BE2C (cell line): ENCODE results near the gene DBP.

Experiments
- DNase-seq: peaks from one replicate; pipeline ENCODE4 v3.0.0-alpha.2; 2020
- H3K27me3 ChIP-seq: fragments of 250-450 bp; sonication (Bioruptor Pico); 2 replicates; pipeline ENCODE4 v1.5.1; 2020; ENCODE audit warnings: mild to moderate bottlenecking
- H3K36me3 ChIP-seq: fragments of 250-450 bp; sonication (Bioruptor Pico); 2 replicates; pipeline ENCODE4 v1.5.1; 2020; ENCODE audit warnings: mild to moderate bottlenecking
- H3K4me1 ChIP-seq: fragments of 250-450 bp; sonication (Bioruptor Pico); 2 replicates; pipeline ENCODE4 v1.5.1; 2020
- H3K4me3 ChIP-seq: 2 replicates; pipeline ENCODE4 v1.5.1; 2011; ENCODE audit warnings: low read depth, low read length
- H3K9me3 ChIP-seq: fragments of 250-450 bp; sonication (Bioruptor Pico); 2 replicates; pipeline ENCODE4 v1.5.1; 2020
- TF ChIP-seq, protein P1 (sequence below): IDR thresholded peaks from 2 replicates; pipeline ENCODE4 v1.5.1; 2012; ENCODE audit warnings: mild to moderate bottlenecking, low read depth, low read length

The DBP gene

DNA sequence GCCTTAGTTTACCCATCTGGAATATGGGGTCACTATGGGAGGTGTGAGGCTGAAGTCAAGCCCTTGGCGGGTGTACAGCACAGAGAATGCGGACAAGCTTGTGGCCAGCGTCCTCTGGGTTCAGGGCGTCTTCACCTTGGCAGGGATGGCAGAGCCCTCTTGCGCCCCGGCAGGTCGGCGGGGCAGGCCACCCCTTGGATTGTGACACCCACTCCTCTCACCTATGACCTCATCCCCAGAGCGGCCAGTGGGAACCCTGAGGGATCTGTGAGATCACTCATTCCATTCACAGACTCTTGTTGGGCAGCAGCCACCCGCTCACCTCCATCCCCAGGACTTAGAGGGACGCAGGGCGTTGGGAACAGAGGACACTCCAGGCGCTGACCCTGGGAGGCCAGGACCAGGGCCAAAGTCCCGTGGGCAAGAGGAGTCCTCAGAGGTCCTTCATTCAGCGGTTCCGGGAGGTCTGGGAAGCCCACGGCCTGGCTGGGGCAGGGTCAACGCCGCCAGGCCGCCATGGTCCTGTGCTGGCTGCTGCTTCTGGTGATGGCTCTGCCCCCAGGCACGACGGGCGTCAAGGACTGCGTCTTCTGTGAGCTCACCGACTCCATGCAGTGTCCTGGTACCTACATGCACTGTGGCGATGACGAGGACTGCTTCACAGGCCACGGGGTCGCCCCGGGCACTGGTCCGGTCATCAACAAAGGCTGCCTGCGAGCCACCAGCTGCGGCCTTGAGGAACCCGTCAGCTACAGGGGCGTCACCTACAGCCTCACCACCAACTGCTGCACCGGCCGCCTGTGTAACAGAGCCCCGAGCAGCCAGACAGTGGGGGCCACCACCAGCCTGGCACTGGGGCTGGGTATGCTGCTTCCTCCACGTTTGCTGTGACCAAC, 30.5 kb downstream of the DBP start, which contains the start of gene SPACA4:
SPACA4 (plus strand) TSS at position 280 of the 896 bp plus-strand sequence; CDS start at position 517, 237 bp downstream.
- no peaks in the 10 kb centered on the region for H3K27me3 ChIP-seq
- no peaks in the 10 kb centered on the region for H3K36me3 ChIP-seq
- DNase-seq, result no peak
- TF ChIP-seq, protein P1, sequence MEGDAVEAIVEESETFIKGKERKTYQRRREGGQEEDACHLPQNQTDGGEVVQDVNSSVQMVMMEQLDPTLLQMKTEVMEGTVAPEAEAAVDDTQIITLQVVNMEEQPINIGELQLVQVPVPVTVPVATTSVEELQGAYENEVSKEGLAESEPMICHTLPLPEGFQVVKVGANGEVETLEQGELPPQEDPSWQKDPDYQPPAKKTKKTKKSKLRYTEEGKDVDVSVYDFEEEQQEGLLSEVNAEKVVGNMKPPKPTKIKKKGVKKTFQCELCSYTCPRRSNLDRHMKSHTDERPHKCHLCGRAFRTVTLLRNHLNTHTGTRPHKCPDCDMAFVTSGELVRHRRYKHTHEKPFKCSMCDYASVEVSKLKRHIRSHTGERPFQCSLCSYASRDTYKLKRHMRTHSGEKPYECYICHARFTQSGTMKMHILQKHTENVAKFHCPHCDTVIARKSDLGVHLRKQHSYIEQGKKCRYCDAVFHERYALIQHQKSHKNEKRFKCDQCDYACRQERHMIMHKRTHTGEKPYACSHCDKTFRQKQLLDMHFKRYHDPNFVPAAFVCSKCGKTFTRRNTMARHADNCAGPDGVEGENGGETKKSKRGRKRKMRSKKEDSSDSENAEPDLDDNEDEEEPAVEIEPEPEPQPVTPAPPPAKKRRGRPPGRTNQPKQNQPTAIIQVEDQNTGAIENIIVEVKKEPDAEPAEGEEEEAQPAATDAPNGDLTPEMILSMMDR, result no peak
- no peaks in the 10 kb centered on the region for H3K9me3 ChIP-seq
- H3K4me3 ChIP-seq, result no peak within 1 kb of the TSS
- H3K4me1 ChIP-seq, result no peaks in the 10 kb centered on the region; the same call in 1 of the 2 replicates

DNA sequence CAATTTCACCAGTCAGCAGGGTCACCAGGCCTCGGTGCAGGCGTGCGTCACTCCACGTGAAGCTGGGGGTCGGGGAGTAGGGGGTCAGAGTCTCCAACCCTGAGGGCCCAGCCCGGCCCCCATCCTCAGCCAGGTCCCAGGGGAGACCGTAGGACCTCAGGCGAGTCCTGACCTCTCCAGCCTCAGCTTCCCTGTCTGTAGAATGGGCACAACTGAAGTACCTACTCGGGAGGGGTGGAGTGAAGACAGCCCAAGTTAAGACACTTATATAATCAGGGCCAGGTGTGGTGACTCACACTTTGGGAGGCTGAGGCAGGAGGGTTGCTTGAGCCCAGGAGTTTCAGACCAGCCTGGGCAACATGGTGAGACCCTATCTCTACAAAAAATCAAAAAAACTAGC, 33.3 kb downstream of the DBP start:
- peaks cover 4% of the 10 kb centered on the region for H3K27me3 ChIP-seq
- DNase-seq, result no peak
- H3K36me3 ChIP-seq, result no peaks in the 10 kb centered on the region
- no peaks in the 10 kb centered on the region for H3K9me3 ChIP-seq
- H3K4me1 ChIP-seq, result no peaks in the 10 kb centered on the region; the same call in 1 of the 2 replicates
- TF ChIP-seq, protein P1, result no peak
- H3K4me3 ChIP-seq, result no peak overlapping the region

DNA sequence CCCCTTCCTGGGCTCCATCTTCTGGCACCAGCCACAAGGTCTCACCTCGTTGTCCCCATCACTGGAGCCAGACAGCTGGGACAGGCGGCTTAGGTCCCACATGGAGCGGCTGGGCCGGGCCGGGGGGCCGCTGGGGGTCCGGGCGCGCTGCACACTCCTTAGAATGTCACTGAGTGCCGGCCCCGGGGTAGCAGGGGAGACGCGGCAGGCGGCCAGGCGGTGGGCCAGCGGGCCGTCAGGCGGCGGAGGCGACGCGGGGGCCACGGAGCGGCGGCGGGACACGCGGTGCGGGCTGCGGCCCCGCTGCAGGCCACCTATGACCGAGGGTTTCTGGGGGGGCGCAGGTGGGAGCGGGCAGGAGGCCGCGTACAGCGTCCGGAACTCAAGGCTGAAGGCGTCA, 33.7 kb downstream of the DBP start:
- Histone ChIP-seq H3K4me1 (no peaks in the 10 kb centered on the region), H3K27me3 (peaks cover 8% of the 10 kb centered on the region), H3K9me3 (no peaks in the 10 kb centered on the region), H3K36me3 (no peaks in the 10 kb centered on the region), H3K4me3 (no peak overlapping the region)
- TF ChIP-seq, protein P1, result no peak
- DNase-seq, result no peak

DNA sequence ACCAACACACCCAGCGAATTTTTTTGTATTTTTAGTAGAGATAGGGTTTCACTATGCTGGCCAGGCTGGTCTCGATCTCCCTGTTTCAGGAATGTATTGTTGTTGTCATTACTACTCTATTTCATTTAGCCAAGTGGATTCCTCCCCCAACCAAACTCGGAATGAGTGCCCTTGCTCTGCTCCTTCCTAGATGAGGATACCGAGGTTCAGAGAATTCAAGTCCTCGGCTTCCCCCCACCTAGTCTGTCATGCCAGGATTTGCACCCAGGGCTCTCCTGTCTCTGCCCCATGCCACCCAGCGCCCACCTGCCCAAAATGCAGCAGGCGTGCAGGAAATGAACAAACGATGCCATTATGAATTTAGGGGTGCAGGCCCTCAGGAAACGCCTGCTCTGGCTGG, 34.2 kb downstream of the DBP start:
- Histone ChIP-seq H3K27me3 (peaks cover 12% of the 10 kb centered on the region), H3K4me3 (no peak overlapping the region), H3K4me1 (no peaks in the 10 kb centered on the region), H3K9me3 (no peaks in the 10 kb centered on the region), H3K36me3 (no peaks in the 10 kb centered on the region)
- TF ChIP-seq, protein P1, result no peak
- DNase-seq, result no peak

DNA sequence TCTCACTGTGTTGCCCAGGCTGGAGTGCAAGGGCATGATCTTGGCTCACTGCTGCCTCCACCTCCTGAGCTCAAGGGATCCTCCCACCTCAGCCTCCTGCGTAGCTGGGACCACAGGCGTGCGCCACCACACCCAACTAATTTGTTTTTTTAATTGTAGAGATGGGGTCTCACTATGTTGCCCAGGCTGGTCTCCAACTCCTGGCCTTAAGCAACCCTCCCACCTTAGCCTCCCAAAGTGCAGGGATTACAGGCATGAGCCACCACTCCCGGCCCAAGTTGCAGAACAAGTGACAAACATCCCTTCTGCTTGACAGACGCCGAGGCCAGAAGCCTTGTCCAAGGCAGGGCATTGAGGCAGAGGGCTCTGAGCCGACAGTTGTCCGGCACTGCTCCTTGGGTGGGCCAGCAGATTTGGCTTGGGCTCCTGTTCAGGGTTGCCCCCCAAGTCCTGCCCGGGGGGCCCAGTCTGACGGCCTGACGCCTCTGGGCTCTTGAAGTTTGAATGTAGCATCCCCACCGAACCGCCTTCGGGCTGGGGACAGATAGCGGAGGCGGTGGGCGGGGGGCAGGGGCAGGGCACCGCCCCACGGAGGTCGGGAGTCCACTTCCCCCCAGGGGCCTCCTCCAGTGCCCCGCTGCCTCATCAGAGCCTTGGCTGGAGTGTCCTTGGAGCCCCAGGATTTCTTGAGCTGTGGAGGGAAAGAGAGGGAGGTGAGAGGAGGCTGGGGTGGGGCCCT, 36.3 kb downstream of the DBP start:
- H3K36me3 ChIP-seq, result no peaks in the 10 kb centered on the region
- TF ChIP-seq, protein P1, result no peak
- H3K4me3 ChIP-seq, result no peak overlapping the region
- DNase-seq, result no peak
- no peaks in the 10 kb centered on the region for H3K9me3 ChIP-seq
- H3K27me3 ChIP-seq, result peaks cover 12% of the 10 kb centered on the region
- H3K4me1 ChIP-seq, result no peaks in the 10 kb centered on the region
